ENCODE measurements around the gene HPN. TPM values are rescaled to one million over a fixed set of nuclear protein-coding genes. Genes with fewer than 3 reads are reported as not detected.
"Not testable (repeated sequence)": the region's sequence is repeated elsewhere in the genome, so short reads cannot be mapped to it uniquely, and the experiment has no call there.

HPN gene
- polyA plus RNA-seq, 12 donors, result 0.11 to 57.4 (median 0.41) TPM; not detected in 2

GRCh38 chr19:35042954-35043604 lies 1.6 kb downstream of the HPN start:
- no peak for DNase-seq

DNA sequence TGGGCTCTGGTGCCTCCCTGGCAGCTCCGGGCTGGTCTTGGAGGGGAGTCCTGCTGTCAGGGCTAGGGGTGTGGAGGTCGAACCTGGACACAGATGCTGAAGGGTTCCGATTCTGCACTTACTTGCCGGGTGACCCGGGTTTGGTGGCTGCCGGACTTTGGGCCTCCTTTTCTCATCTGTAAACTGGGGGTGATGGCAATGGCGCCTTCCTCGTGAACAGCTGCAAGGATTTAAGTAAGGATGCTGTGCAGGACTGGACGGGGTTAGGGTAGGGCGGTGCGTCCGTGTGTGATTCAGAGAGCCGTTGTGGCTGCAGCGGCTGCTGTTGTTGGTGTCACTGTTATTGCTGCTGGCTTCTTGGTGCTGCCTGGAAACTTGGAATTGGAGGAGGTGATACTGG lies 2.4 kb downstream of the HPN start:
- no peak for DNase-seq

DNA sequence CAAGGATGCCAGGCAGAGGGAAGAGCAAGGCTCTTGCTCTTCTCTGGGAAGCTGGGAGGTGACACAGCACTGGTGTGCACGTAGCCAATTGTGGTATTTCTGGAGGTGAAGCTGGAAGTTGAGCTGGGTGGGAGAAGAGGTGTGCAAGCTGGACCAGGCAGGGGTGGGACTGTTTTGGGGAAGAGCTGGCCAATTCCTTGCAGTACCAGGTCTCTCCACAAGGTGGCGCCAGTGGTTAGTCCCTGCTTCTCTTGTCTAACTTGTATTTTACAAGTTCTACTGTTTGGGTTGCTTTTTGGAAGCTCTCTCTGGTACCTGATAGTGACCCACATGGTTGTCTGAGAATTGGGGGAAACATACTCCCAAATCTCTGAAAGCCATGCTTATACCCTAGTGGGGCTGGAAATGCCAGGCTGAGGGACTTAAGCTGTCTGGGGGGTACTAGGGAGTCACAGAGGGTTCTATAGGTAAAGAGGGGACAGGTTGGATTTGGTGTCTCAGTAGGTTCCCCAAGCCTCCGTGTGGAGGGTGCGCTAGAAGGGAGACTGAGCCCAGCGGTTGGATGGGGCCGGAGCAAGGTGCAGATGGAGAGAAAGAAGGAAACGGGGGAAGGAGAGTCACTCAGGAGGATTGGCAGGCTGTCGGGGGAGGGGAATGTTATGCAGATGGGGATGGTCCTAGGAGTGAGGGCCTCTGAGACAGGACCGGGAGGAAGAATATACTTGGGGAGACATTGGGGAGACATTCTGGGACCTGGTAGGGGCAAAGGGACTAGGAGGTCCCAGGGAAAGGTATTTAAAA lies 3.0 kb downstream of the HPN start:
- DNase-seq, result no peak

- no peak for DNase-seq
These were observed 4.3 kb downstream of the HPN start for GRCh38 chr19:35045667-35046300.

- no peak for DNase-seq
These were observed 4.9 kb downstream of the HPN start for GRCh38 chr19:35046461-35046860.

DNA sequence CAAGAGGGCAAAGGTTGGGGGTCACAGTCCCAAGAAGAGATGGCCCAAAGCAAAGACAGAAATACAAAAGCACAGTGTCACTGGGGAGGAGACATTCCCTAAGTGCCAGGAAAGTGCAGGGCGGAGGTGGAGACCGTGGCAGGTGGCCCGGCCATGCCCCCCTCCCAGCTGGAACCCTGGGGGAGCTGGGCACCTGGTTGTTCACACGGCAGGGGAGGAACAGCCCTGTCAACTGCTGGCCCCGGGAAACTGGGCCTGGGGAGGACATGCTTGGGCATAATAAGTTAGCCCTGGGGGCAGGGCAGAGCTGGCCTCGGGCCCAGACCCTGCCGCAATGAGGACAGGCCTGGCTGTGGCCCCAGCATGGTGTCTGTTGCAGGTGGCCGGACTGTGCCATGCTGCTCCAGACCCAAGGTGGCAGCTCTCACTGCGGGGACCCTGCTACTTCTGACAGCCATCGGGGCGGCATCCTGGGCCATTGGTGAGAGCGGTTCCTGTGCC lies 7.4 kb downstream of the HPN start:
- DNase-seq, result no peak

GRCh38 chr19:35049456-35049855 lies 7.9 kb downstream of the HPN start:
- no peak for DNase-seq

- DNase-seq, result not testable (repeated sequence)
These were observed 9.1 kb downstream of the HPN start for GRCh38 chr19:35050662-35051061.

DNA sequence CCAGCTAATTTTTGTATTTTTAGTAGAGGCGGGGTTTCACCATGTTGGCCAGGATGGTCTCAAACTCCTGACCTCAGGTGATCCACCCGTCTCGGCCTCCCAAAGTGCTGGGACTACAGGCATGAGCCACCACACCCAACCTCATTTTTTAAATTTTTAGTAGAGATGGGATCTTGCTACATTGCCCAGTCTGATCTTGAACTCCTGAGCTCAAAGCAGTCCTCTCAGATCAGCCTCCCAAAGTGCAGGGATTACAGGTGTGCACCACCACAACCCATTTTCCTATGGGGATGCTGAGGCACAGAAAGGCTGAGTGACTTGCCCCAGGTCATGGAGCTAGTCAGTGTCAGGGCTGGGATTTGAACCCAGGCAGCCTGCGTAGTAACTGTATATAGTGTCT lies 9.7 kb downstream of the HPN start:
- not testable (repeated sequence) for DNase-seq

- DNase-seq, result no peak
These were observed 10.3 kb downstream of the HPN start for GRCh38 chr19:35051796-35052195.

DNA sequence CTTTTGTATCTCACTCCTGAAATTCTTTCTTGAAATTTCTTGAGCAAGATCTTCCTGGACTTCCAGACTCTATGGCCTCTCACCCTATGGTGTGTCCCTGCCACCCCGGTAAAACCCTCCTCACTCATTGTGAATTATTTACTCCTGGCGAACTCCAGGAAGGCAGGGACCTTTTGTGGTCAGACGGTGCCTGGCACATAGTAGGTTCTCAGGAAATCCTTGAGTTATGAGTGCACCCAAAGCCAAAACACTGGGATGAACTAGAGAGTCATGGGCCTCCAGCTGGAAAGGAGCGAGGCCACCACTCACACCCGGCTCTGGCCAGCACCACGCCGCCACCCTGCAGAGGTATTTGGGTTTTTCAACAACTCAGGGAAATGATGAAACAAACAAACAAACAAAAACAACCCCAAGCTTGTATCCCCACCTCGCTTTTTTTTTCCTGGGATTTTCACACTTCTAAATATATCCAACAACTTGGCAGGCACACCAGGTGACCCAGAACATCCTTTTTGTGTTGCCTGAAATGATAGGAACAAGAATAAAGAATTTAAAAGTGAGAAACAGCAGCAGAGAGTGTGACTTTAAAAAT lies 11.2 kb downstream of the HPN start:
- no peak for DNase-seq

DNA sequence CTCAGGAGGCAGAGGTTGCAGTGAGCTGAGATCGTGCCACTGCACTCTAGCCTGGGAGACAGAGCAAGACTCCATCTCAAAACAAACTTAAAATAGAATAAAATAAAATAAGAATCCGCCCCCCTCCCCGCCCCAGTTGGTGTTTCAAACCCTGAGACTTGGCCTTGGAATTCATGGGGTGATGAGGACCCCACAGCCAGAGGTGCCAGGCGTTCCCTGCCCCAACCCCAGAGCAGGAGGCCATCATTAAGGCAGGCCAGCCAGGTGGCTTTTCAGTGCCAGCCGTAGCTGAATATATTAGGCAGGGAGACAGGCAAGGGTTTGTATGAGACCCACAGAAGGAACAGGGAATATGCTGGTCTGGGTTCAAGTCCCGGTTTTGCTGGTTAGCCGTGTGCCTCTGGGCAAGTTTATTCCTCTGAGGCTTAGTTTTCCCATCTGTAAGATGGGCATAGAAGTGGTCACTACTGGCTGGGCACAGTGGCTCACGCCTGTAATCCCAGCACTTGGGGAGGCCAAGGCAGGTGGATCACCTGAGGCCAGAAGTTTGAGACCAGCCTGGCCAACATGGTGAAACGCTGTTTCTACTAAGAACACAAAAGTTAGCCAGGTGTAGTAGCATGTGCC lies 12.3 kb downstream of the HPN start:
- no peak for DNase-seq

- no peak for DNase-seq
These were observed 13.1 kb downstream of the HPN start for GRCh38 chr19:35054626-35055025.

GRCh38 chr19:35055715-35056179 lies 14.2 kb downstream of the HPN start:
- no peak for DNase-seq

DNA sequence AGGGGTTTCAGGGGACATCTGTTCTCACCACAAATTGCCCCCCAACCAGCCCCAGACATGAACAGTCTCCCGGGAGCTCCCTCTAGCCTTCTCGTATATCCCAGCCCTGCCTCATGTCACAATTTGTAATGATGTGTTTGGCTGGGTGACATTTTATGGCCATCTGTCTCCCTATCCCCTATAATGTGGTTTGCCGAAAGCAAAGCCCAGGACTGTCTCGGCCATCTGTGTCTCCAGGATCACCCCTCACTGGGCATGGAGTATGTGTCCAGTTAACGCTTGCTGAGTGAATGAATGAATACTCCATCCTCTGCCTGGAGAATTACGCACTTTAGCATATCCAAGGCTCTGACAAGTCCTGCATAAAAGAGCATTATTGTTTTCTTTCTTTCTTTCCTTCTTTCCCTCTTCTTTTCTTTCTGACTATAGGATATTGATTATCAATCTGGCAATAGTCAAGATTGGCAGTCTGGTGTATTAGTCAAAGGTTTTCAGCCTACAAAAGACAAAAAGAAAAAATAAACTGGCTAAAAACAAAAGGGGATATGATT lies 15.1 kb downstream of the HPN start:
- no peak for DNase-seq

DNA sequence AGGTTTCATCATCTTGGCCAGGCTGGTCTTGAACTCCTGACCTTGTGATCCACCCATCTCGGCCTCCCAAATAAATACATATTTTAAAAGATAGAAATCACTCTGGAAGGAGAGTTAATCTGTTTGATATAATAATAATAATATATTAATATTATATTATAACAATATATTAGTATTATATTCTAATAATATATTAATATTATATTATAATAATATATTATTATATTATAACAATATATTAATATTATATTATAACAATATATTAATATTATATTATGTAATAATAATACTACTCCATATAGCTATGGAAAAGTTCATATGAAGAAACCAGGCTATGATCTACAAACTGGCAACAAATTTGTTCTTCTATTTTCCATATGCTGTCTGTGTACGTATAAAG lies 16.8 kb downstream of the HPN start:
- no peak for DNase-seq

- no peak for DNase-seq
These were observed 17.7 kb downstream of the HPN start for GRCh38 chr19:35059006-35059798.

DNA sequence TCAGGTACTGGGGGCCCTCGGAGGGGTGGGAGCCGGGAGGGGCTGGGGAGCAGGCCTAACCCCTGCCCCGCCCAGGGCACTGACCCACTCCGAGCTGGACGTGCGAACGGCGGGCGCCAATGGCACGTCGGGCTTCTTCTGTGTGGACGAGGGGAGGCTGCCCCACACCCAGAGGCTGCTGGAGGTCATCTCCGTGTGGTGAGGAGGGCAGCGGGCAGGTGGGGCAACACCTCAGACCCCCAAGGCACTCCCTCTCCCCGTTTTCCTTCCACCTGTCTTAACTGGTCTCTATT lies 18.2 kb downstream of the HPN start:
- DNase-seq, result no peak

- DNase-seq, result no peak
These were observed 18.8 kb downstream of the HPN start for GRCh38 chr19:35060160-35060855.

All from muscle of arm (tissue), 12 donors.